GM23338 (cell line): ENCODE measurements around the gene CAPS. TPM values are rescaled to one million over a fixed set of nuclear protein-coding genes. Genes with fewer than 3 reads are reported as not detected.

Experiments used
- ATAC-seq: fragments of 200-7000 bp; cut with Tn5 transposase; 3 replicates; pipeline ENCODE4 v1.9.1; 2020
- DNase-seq: peaks from one replicate; pipeline ENCODE4 v3.0.0-alpha.2; 2015; ENCODE audit warnings: low spot score
- H2AFZ ChIP-seq: fragments of 200-600 bp; sonication (generic); 2 replicates; pipeline ENCODE4 v1.8.0; 2016; ENCODE audit warnings: antibody characterized with exemption, mild to moderate bottlenecking, moderate library complexity
- H3F3A ChIP-seq: fragments of 200-600 bp; sonication (generic); replicated peaks from 2 replicates; pipeline ENCODE4 v1.8.0; 2017; ENCODE audit warnings: antibody characterized with exemption, mixed run types, low read depth
- H3K27ac ChIP-seq: fragments of 200-600 bp; sonication (generic); 2 replicates; pipeline ENCODE4 v1.6.1; 2016; ENCODE audit warnings: low read depth
- H3K27me3 ChIP-seq: fragments of 200-600 bp; sonication (generic); 2 replicates; pipeline ENCODE4 v1.8.0; 2016; ENCODE audit warnings: mild to moderate bottlenecking, mixed run types, moderate library complexity; ENCODE audit not compliant: insufficient read depth
- H3K36me3 ChIP-seq: fragments of 200-600 bp; sonication (generic); 2 replicates; pipeline ENCODE4 v1.8.0; 2016; ENCODE audit warnings: mild to moderate bottlenecking; ENCODE audit not compliant: insufficient read depth
- H3K4me1 ChIP-seq: fragments of 200-600 bp; sonication (generic); 2 replicates; pipeline ENCODE4 v1.8.0; 2016; ENCODE audit warnings: mild to moderate bottlenecking, moderate library complexity; ENCODE audit not compliant: insufficient read depth
- H3K4me2 ChIP-seq: fragments of 200-600 bp; sonication (generic); 2 replicates; pipeline ENCODE4 v1.7.1; 2017; ENCODE audit warnings: mixed run types
- H3K4me3 ChIP-seq: fragments of 200-600 bp; sonication (generic); 2 replicates; pipeline ENCODE4 v1.6.1; 2016; ENCODE audit warnings: mixed run types
- H3K79me2 ChIP-seq: fragments of 200-600 bp; sonication (generic); replicated peaks from 2 replicates; pipeline ENCODE4 v1.8.0; 2017; ENCODE audit warnings: mild to moderate bottlenecking; ENCODE audit not compliant: insufficient read depth
- H3K9me2 ChIP-seq: fragments of 200-600 bp; sonication (generic); 2 replicates; pipeline ENCODE4 v1.8.0; 2017; ENCODE audit not compliant: insufficient read depth
- H4K20me1 ChIP-seq: fragments of 200-600 bp; sonication (generic); replicated peaks from 2 replicates; pipeline ENCODE4 v1.8.0; 2017; ENCODE audit warnings: mild to moderate bottlenecking; ENCODE audit not compliant: insufficient read depth
- H3K27ac Mint-ChIP-seq: 2 replicates; pipeline ENCODE4 v1.8.0; 2020; ENCODE audit warnings: inconsistent platforms, mild to moderate bottlenecking, moderate library complexity, mixed read lengths
- H3K27me3 Mint-ChIP-seq: 3 replicates; pipeline ENCODE4 v1.8.0; 2022; ENCODE audit warnings: low read depth, mild to moderate bottlenecking, moderate library complexity, mixed read lengths, inconsistent platforms; ENCODE audit not compliant: insufficient read depth, poor library complexity
- H3K36me3 Mint-ChIP-seq: 3 replicates; pipeline ENCODE4 v1.8.0; 2021; ENCODE audit warnings: low read depth, mild to moderate bottlenecking, inconsistent platforms, moderate library complexity, mixed read lengths
- H3K4me1 Mint-ChIP-seq: 3 replicates; pipeline ENCODE4 v1.8.0; 2020; ENCODE audit warnings: mild to moderate bottlenecking, inconsistent platforms, mixed read lengths
- H3K4me3 Mint-ChIP-seq: 3 replicates; pipeline ENCODE4 v1.8.0; 2021; ENCODE audit warnings: moderate library complexity, mild to moderate bottlenecking, inconsistent platforms, mixed read lengths
- H3K9me3 Mint-ChIP-seq: 3 replicates; pipeline ENCODE4 v1.8.0; 2020; ENCODE audit warnings: moderate library complexity, mild to moderate bottlenecking, inconsistent platforms, mixed read lengths
- CREB1 ChIP-seq: fragments of 250-450 bp; sonication (Bioruptor Pico); IDR thresholded peaks from 2 replicates; pipeline ENCODE4 v1.5.0; 2020; ENCODE audit warnings: low read depth, mild to moderate bottlenecking, moderate library complexity
- EZH2phosphoT487 ChIP-seq: fragments of 200-600 bp; sonication (generic); IDR thresholded peaks from one replicate; pipeline ENCODE4 v1.8.1; 2018; ENCODE audit warnings: antibody characterized with exemption; ENCODE audit not compliant: unreplicated experiment
- JUNB ChIP-seq: IDR thresholded peaks from one replicate; pipeline ENCODE4 v1.6.1; 2016; ENCODE audit warnings: antibody characterized with exemption; ENCODE audit not compliant: unreplicated experiment
- NANOG ChIP-seq: IDR thresholded peaks from 2 replicates; pipeline ENCODE4 v1.6.1; 2016; ENCODE audit warnings: antibody characterized with exemption, borderline replicate concordance
- POLR2AphosphoS5 ChIP-seq: IDR thresholded peaks from 2 replicates; pipeline ENCODE4 v1.6.1; 2016; ENCODE audit warnings: antibody characterized with exemption, low read depth
- STAT1 ChIP-seq: IDR thresholded peaks from one replicate; pipeline ENCODE4 v1.6.1; 2016; ENCODE audit warnings: antibody characterized with exemption; ENCODE audit not compliant: unreplicated experiment
- ZNF114 ChIP-seq: fragments of 250-450 bp; sonication (Bioruptor Pico); IDR thresholded peaks from 2 replicates; pipeline ENCODE4 v1.5.0; 2020; ENCODE audit warnings: mild to moderate bottlenecking, moderate library complexity
- ZNF331 ChIP-seq: fragments of 250-450 bp; sonication (Bioruptor Pico); IDR thresholded peaks from 2 replicates; pipeline ENCODE4 v1.5.0; 2020; ENCODE audit warnings: low read depth, mild to moderate bottlenecking, moderate library complexity
- polyA plus RNA-seq: library from polyadenylated mRNA; unstranded; fragments of >200 nt; fragmentation: Nextera tagmentation; extraction: Ambion mirVana; gene quantifications from 2 replicates; pipeline ENCODE4 v1.2.1, GENCODE V29; 2016
- total RNA-seq: library from RNA; depleted of rRNA; stranded (reverse); fragments of >200 nt; shearing (Covaris generic); gene quantifications from 2 replicates; pipeline ENCODE4 v1.2.3, GENCODE V29; 2014
- TF ChIP-seq, protein P1 (sequence below): IDR thresholded peaks from one replicate; pipeline ENCODE4 v1.6.1; 2018; ENCODE audit warnings: antibody characterized with exemption; ENCODE audit not compliant: unreplicated experiment
- TF ChIP-seq, protein P2 (sequence below): fragments of 250-450 bp; sonication (Bioruptor Pico); IDR thresholded peaks from 2 replicates; pipeline ENCODE4 v1.5.0; 2020; ENCODE audit warnings: mild to moderate bottlenecking, moderate library complexity
- TF ChIP-seq, protein P3 (sequence below), 2 experiments: fragments of 200-600 bp in 1 of 2; sonication (generic) in 1 of 2; conservative IDR thresholded peaks; 2 replicates each; pipeline versions ENCODE4 v1.5.1 to v1.6.1; 2016 to 2017; ENCODE audit warnings: antibody characterized with exemption in 2 of 2, low read depth in 2 of 2, mild to moderate bottlenecking in 2 of 2, moderate library complexity in 1 of 2

CAPS gene
- total and polyA plus RNA-seq, 2 experiments from 2014 or later = 1.5 to 3.2 TPM

DNA sequence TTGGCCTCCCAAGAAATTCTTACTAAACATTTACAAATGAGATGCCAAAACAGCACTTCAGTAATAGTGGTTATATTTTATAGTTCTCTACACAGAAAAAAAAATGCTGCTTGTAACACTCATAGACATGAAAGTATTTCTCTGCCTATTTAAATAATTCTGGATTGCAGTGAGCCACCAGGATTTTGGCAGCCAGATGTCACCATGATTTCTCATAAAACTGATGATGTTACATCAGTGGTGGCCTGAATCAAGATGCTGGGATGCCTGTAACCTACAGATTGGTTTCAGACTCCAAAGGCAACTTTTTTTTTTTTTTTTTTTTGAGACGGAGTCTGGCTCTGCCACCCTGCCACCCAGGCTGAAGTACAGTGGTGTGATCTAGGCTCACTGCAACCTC lies 2.7 kb upstream of the CAPS start:
- Histone ChIP-seq H3K79me2 (no peaks in the 10 kb centered on the region), H3K4me1 (no peaks in the 10 kb centered on the region), H3K27me3 (no peaks in the 10 kb centered on the region), H3K4me2 (no peak overlapping the region), H3K9me2 (no peaks in the 10 kb centered on the region), H2AFZ (no peak overlapping the region), H3K4me3 (no peak overlapping the region), H3F3A (no peaks in the 10 kb centered on the region), H3K36me3 (no peaks in the 10 kb centered on the region), H4K20me1 (no peaks in the 10 kb centered on the region; the same call in 1 of the 2 replicates), H3K27ac (no peak overlapping the region)
- DNase-seq (no peak), ATAC-seq (no peak)
- Mint-ChIP-seq H3K4me3 (no peak overlapping the region), H3K9me3 (no peaks in the 10 kb centered on the region), H3K36me3 (peaks cover under 1% of the 10 kb centered on the region; the same call in 2 of the 3 replicates), H3K27ac (no peak overlapping the region), H3K27me3 (peaks cover 4% of the 10 kb centered on the region), H3K4me1 (no peaks in the 10 kb centered on the region)
- no peak for TF ChIP-seq JUNB

DNA sequence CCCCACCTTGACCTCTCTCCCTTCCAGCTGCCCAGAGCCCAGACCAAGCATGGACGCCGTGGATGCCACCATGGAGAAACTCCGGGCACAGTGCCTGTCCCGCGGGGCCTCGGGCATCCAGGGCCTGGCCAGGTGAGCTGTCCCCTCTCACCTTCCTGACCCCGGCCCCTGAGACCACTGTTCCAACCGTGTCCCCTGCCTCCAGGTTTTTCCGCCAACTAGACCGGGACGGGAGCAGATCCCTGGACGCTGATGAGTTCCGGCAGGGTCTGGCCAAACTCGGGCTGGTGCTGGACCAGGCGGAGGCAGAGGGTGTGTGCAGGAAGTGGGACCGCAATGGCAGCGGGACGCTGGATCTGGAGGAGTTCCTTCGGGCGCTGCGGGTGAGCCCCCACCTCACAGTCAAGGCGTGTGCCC lies 312 bp downstream of the CAPS start:
- ATAC-seq = peak; percentile 12; the same call in 2 of the 3 replicates
- H3K36me3 Mint-ChIP-seq = peaks cover 17% of the 10 kb centered on the region
- TF ChIP-seq, protein P1, sequence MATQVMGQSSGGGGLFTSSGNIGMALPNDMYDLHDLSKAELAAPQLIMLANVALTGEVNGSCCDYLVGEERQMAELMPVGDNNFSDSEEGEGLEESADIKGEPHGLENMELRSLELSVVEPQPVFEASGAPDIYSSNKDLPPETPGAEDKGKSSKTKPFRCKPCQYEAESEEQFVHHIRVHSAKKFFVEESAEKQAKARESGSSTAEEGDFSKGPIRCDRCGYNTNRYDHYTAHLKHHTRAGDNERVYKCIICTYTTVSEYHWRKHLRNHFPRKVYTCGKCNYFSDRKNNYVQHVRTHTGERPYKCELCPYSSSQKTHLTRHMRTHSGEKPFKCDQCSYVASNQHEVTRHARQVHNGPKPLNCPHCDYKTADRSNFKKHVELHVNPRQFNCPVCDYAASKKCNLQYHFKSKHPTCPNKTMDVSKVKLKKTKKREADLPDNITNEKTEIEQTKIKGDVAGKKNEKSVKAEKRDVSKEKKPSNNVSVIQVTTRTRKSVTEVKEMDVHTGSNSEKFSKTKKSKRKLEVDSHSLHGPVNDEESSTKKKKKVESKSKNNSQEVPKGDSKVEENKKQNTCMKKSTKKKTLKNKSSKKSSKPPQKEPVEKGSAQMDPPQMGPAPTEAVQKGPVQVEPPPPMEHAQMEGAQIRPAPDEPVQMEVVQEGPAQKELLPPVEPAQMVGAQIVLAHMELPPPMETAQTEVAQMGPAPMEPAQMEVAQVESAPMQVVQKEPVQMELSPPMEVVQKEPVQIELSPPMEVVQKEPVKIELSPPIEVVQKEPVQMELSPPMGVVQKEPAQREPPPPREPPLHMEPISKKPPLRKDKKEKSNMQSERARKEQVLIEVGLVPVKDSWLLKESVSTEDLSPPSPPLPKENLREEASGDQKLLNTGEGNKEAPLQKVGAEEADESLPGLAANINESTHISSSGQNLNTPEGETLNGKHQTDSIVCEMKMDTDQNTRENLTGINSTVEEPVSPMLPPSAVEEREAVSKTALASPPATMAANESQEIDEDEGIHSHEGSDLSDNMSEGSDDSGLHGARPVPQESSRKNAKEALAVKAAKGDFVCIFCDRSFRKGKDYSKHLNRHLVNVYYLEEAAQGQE = no peak
- TF ChIP-seq JUNB = no peak
- no peak for TF ChIP-seq EZH2phosphoT487
- no peak for TF ChIP-seq POLR2AphosphoS5
- TF ChIP-seq STAT1 = no peak
- TF ChIP-seq CREB1 (CRISPR knock-in tag) = no peak
- TF ChIP-seq, protein P2, sequence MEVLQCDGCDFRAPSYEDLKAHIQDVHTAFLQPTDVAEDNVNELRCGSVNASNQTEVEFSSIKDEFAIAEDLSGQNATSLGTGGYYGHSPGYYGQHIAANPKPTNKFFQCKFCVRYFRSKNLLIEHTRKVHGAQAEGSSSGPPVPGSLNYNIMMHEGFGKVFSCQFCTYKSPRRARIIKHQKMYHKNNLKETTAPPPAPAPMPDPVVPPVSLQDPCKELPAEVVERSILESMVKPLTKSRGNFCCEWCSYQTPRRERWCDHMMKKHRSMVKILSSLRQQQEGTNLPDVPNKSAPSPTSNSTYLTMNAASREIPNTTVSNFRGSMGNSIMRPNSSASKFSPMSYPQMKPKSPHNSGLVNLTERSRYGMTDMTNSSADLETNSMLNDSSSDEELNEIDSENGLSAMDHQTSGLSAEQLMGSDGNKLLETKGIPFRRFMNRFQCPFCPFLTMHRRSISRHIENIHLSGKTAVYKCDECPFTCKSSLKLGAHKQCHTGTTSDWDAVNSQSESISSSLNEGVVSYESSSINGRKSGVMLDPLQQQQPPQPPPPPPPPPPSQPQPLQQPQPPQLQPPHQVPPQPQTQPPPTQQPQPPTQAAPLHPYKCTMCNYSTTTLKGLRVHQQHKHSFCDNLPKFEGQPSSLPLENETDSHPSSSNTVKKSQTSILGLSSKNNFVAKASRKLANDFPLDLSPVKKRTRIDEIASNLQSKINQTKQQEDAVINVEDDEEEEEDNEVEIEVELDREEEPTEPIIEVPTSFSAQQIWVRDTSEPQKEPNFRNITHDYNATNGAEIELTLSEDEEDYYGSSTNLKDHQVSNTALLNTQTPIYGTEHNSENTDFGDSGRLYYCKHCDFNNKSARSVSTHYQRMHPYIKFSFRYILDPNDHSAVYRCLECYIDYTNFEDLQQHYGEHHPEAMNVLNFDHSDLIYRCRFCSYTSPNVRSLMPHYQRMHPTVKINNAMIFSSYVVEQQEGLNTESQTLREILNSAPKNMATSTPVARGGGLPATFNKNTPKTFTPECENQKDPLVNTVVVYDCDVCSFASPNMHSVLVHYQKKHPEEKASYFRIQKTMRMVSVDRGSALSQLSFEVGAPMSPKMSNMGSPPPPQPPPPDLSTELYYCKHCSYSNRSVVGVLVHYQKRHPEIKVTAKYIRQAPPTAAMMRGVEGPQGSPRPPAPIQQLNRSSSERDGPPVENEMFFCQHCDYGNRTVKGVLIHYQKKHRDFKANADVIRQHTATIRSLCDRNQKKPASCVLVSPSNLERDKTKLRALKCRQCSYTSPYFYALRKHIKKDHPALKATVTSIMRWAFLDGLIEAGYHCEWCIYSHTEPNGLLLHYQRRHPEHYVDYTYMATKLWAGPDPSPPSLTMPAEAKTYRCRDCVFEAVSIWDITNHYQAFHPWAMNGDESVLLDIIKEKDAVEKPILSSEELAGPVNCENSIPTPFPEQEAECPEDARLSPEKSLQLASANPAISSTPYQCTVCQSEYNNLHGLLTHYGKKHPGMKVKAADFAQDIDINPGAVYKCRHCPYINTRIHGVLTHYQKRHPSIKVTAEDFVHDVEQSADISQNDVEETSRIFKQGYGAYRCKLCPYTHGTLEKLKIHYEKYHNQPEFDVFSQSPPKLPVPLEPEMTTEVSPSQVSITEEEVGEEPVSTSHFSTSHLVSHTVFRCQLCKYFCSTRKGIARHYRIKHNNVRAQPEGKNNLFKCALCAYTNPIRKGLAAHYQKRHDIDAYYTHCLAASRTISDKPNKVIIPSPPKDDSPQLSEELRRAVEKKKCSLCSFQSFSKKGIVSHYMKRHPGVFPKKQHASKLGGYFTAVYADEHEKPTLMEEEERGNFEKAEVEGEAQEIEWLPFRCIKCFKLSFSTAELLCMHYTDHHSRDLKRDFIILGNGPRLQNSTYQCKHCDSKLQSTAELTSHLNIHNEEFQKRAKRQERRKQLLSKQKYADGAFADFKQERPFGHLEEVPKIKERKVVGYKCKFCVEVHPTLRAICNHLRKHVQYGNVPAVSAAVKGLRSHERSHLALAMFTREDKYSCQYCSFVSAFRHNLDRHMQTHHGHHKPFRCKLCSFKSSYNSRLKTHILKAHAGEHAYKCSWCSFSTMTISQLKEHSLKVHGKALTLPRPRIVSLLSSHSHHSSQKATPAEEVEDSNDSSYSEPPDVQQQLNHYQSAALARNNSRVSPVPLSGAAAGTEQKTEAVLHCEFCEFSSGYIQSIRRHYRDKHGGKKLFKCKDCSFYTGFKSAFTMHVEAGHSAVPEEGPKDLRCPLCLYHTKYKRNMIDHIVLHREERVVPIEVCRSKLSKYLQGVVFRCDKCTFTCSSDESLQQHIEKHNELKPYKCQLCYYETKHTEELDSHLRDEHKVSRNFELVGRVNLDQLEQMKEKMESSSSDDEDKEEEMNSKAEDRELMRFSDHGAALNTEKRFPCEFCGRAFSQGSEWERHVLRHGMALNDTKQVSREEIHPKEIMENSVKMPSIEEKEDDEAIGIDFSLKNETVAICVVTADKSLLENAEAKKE = no peak
- no peak for TF ChIP-seq ZNF331 (CRISPR knock-in tag)
- no peak for TF ChIP-seq NANOG
- no peak for TF ChIP-seq ZNF114
- TF ChIP-seq, protein P3, sequence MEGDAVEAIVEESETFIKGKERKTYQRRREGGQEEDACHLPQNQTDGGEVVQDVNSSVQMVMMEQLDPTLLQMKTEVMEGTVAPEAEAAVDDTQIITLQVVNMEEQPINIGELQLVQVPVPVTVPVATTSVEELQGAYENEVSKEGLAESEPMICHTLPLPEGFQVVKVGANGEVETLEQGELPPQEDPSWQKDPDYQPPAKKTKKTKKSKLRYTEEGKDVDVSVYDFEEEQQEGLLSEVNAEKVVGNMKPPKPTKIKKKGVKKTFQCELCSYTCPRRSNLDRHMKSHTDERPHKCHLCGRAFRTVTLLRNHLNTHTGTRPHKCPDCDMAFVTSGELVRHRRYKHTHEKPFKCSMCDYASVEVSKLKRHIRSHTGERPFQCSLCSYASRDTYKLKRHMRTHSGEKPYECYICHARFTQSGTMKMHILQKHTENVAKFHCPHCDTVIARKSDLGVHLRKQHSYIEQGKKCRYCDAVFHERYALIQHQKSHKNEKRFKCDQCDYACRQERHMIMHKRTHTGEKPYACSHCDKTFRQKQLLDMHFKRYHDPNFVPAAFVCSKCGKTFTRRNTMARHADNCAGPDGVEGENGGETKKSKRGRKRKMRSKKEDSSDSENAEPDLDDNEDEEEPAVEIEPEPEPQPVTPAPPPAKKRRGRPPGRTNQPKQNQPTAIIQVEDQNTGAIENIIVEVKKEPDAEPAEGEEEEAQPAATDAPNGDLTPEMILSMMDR (conservative IDR thresholded peaks at IDR 0.05; ENCODE audit: low read depth in 2 of 2) = no peak

More for the DNA sequence above, 312 bp downstream of the CAPS start:
- no peak overlapping the region for H3K27ac Mint-ChIP-seq
- Histone ChIP-seq H3K4me1 (no peaks in the 10 kb centered on the region), H3K79me2 (no peaks in the 10 kb centered on the region), H3K9me2 (no peaks in the 10 kb centered on the region), H3K36me3 (no peaks in the 10 kb centered on the region), H3K27ac (no peak overlapping the region), H3K27me3 (no peaks in the 10 kb centered on the region), H3K4me2 (no peak overlapping the region), H3K4me3 (no peak overlapping the region), H3F3A (no peaks in the 10 kb centered on the region), H2AFZ (no peak overlapping the region), H4K20me1 (no peaks in the 10 kb centered on the region; the same call in 1 of the 2 replicates)
- no peak overlapping the region for H3K4me3 Mint-ChIP-seq
- H3K27me3 Mint-ChIP-seq = peaks cover 4% of the 10 kb centered on the region
- H3K9me3 Mint-ChIP-seq = no peaks in the 10 kb centered on the region
- no peak for DNase-seq
- H3K4me1 Mint-ChIP-seq = no peaks in the 10 kb centered on the region
